MG63 (cell line): ENCODE data around the gene SULT1C3. TPM values are rescaled to one million over a fixed set of nuclear protein-coding genes. Genes with fewer than 3 reads are reported as not detected.
"Not testable (repeated sequence)": the region's sequence is repeated elsewhere in the genome, so short reads cannot be mapped to it uniquely, and the experiment has no call there.

ENCODE experiments used
- DNase-seq: peaks from one replicate; pipeline ENCODE4 v3.0.0-alpha.2; 2020
- H3K27me3 ChIP-seq: fragments of 250-450 bp; sonication (Bioruptor Pico); 2 replicates; pipeline ENCODE4 v1.5.1; 2020; ENCODE audit warnings: mild to moderate bottlenecking, moderate library complexity
- H3K36me3 ChIP-seq: fragments of 250-450 bp; sonication (Bioruptor Pico); 2 replicates; pipeline ENCODE4 v1.5.1; 2020; ENCODE audit warnings: mild to moderate bottlenecking, moderate library complexity
- H3K4me3 ChIP-seq: fragments of 250-450 bp; sonication (Bioruptor Pico); 2 replicates; pipeline ENCODE4 v1.5.1; 2020; ENCODE audit warnings: mild to moderate bottlenecking, moderate library complexity
- H3K9me3 ChIP-seq: fragments of 250-450 bp; sonication (Bioruptor Pico); 2 replicates; pipeline ENCODE4 v1.5.1; 2020; ENCODE audit warnings: mild to moderate bottlenecking, moderate library complexity
- total RNA-seq: library from RNA; depleted of rRNA; stranded (reverse); fragments of >200 nt; shearing (Covaris generic); gene quantifications from 2 replicates; pipeline ENCODE4 v1.2.3, GENCODE V29; 2014; ENCODE audit warnings: low replicate concordance; rRNA removed

The SULT1C3 gene
- total RNA-seq, 1 experiment from 2014 or later = not detected

DNA sequence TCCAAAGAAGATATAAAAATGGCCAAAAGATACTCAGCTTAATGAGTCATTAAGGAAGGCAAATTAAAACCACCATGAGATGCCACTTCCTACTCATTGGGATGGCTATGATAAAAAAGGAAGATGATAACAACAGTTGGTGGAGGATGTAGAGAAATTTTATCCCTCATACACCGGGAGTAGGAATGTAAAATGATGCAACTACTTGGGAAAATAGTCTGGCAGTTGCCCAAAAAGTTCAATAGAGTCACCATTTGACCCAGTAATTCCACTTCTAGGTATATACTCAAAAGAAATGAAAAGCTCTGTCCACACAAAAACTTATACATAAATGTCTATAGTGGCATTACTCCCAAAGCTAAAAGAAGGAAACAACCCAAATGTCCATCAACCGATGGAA, 38.9 kb downstream of the SULT1C3 start:
- DNase-seq = no peak

GRCh38 chr2:108279468-108279867, 39.7 kb downstream of the SULT1C3 start:
- Histone ChIP-seq H3K9me3 (no peaks in the 10 kb centered on the region), H3K36me3 (no peaks in the 10 kb centered on the region), H3K27me3 (no peaks in the 10 kb centered on the region), H3K4me3 (no peak overlapping the region)
- DNase-seq = no peak

More for the DNA sequence above, 38.9 kb downstream of the SULT1C3 start:
- Histone ChIP-seq H3K9me3 (no peaks in the 10 kb centered on the region), H3K4me3 (no peak overlapping the region), H3K27me3 (no peaks in the 10 kb centered on the region), H3K36me3 (no peaks in the 10 kb centered on the region)

- DNase-seq = no peak
- no peaks in the 10 kb centered on the region for H3K36me3 ChIP-seq
- no peaks in the 10 kb centered on the region for H3K27me3 ChIP-seq
- H3K9me3 ChIP-seq = no peaks in the 10 kb centered on the region
- H3K4me3 ChIP-seq = no peak overlapping the region
Observed at GRCh38 chr2:108280466-108280865, 40.7 kb downstream of the SULT1C3 start.

DNA sequence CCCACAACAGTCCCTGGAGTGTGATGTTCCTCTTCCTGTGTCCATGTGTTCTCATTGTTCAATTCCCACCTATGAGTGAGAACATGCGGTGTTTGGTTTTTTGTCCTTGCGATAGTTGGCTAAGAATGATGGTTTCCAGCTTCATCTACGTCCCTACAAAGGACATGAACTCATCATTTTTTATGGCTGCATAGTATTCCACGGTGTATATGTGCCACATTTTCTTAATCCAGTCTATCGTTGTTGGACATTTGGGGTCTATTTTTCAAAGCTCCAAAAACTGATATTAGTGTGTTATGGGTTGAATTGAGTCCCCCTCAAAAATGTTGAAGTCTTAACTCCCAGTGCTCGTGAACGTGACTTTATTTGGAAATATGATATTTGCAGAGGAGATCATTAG, 44.8 kb downstream of the SULT1C3 start:
- H3K9me3 ChIP-seq, H3K36me3 ChIP-seq, H3K27me3 ChIP-seq, DNase-seq, H3K4me3 ChIP-seq: not testable (repeated sequence)

DNA sequence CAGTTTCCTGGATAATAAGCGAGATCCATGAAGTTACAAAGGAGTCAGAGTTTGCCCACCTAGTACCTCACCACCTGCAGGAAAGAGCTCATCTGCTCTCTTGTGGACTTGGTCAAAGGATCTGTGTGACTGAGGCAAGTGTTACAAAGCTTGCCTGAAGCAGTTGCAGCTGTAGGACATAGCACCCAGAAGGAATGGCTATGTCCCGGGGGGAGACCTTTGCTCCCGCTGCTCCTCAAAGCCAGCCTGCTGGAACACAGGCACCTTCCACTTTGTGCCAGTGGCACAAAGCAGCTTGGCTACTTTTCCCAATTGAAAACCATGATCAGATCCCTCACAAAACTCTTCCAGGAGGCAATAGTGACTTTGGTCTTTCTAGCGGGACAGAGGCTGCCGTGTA, 45.8 kb downstream of the SULT1C3 start:
- Histone ChIP-seq H3K4me3 (no peak overlapping the region), H3K9me3 (no peaks in the 10 kb centered on the region), H3K27me3 (no peaks in the 10 kb centered on the region), H3K36me3 (no peaks in the 10 kb centered on the region)
- no peak for DNase-seq

- no peak for DNase-seq
- Histone ChIP-seq H3K9me3 (no peaks in the 10 kb centered on the region), H3K27me3 (no peaks in the 10 kb centered on the region), H3K36me3 (no peaks in the 10 kb centered on the region), H3K4me3 (no peak overlapping the region)
Observed at GRCh38 chr2:108287169-108287568, 47.4 kb downstream of the SULT1C3 start.

- Histone ChIP-seq H3K9me3 (no peaks in the 10 kb centered on the region), H3K36me3 (no peaks in the 10 kb centered on the region), H3K27me3 (no peaks in the 10 kb centered on the region), H3K4me3 (no peak within 1 kb of the TSS)
- no peak for DNase-seq
Observed at GRCh38 chr2:108288534-108289106, 48.9 kb downstream of the SULT1C3 start, which contains the start of gene SULT1C2. Gene SULT1C2, plus strand, starts transcription at chr2:108288895. Its CDS starts 4,773 bp downstream, at chr2:108293668.

DNA sequence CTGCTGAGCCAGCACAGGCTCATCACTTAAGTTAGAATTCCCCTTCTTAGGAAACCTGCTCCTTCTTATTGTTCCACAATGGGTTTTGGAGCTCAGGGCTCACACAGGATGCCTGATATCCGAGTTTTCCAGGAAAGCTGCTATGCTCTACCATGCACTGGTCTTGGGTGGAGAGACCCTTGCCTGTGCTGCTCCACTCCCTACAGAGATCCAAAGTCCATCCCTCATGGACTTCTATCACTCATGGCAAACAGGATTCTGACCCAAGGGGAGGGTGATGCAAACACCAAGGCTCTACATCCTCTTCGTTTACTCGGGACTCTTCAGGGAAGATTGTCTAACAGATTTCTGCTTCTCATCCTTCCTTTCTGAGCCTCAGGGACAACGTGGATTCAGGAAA, 54.1 kb downstream of the SULT1C3 start:
- no peak overlapping the region for H3K4me3 ChIP-seq
- H3K27me3 ChIP-seq = no peaks in the 10 kb centered on the region
- H3K9me3 ChIP-seq = no peaks in the 10 kb centered on the region
- no peaks in the 10 kb centered on the region for H3K36me3 ChIP-seq
- DNase-seq = no peak

DNA sequence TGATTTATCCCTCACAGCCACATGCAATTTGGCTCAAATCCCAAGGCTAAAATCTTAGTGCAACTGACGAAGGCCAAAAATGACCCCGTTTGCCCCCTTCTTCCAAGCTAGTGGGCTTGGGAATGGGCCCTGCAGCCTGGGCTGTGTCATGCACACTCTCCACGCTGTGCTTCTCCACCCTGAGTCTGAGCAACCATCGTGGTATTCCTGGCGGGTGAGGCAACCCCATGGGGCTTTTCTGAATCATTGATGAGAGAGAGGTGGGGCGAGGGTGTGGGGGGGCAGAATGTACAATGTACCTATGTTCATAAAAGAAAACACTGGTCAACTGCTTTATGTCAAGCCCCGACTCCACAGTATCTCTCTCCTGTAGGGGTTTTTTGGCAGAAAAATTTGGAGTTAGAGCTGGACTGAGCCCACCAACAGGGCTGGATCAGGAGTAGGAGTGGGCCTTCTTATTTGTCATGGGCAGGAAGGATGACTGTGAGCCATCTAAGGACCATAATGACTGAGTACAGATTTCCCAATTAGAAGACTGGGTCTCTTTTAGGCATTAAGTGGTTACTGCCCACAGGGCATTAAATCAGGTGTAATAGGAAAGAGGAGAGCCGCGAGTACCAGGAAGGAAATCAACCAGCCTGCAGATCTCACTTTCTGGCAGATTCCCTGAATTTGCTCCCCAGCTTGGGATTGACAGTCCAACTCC, 57.8 kb downstream of the SULT1C3 start:
- H3K4me3 ChIP-seq = no peak overlapping the region
- peak; percentile 53 for DNase-seq
- no peaks in the 10 kb centered on the region for H3K36me3 ChIP-seq
- H3K9me3 ChIP-seq = no peaks in the 10 kb centered on the region
- no peaks in the 10 kb centered on the region for H3K27me3 ChIP-seq

DNA sequence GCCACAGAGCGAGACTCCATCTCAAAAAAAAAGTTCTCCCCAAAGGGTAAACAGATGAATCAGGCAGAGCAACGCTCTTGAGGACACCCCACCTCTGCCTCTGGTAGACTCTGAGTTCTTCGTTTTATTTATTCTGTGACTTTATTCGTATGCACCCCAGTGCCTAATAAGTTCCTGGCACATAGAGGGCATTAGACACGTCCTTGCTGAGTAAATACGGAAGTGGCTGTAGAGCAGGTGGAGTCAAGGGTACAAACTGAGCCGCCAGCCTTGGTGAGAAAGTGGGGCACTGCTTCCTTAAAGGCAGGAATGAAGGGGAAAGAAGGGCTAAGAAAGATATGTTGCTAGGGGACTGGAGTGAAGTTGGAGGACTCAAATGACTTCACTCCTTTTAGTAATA, 61.8 kb downstream of the SULT1C3 start:
- no peak for DNase-seq
- Histone ChIP-seq H3K27me3 (no peaks in the 10 kb centered on the region), H3K4me3 (no peak overlapping the region), H3K9me3 (no peaks in the 10 kb centered on the region), H3K36me3 (no peaks in the 10 kb centered on the region)

- no peaks in the 10 kb centered on the region for H3K27me3 ChIP-seq
Observed at GRCh38 chr2:108304975-108305374, 65.2 kb downstream of the SULT1C3 start.

DNA sequence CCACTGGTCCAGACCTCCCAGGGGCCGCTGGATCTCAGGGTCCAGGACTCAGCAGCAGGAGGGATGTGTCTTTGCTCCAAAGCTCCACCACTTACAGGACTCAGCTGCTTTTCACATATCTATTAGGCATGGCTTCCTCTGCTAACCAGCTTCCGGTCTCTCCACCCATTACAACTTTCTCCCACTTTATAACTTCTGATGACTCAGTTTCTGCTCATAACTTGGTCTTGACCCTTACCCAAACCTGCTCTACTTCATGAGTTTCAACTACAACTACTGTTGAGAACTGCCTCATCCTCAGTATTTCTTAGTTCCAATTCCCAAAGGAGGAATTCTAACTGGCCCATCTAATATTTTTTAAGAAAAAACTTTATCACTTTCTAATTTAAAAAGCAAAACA, 66.1 kb downstream of the SULT1C3 start:
- Histone ChIP-seq H3K4me3 (no peak overlapping the region), H3K9me3 (no peaks in the 10 kb centered on the region), H3K27me3 (no peaks in the 10 kb centered on the region), H3K36me3 (no peaks in the 10 kb centered on the region)
- DNase-seq = no peak

More at GRCh38 chr2:108304975-108305374, 65.2 kb downstream of the SULT1C3 start:
- Histone ChIP-seq H3K9me3 (no peaks in the 10 kb centered on the region), H3K4me3 (no peak overlapping the region), H3K36me3 (no peaks in the 10 kb centered on the region)
- no peak for DNase-seq

DNA sequence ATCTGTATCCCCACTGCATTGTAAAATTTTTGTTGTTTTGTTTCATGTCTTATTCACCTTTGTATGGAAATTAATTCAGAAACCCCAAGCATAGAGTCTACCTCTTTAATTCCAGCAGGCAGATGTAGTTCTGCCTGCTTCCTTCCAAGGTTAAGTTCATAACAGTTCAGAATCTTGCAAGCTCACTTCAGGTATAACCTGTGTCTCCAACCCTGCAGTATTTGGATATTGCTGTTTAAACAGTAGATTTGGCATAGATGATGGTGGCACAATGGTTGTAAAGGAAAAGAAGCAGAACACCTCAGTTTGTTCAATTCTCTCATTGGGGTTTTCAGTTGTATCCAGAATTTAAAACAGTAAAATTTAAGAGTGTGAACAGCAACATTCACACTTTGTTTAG, 70.1 kb downstream of the SULT1C3 start:
- no peak overlapping the region for H3K4me3 ChIP-seq
- H3K27me3 ChIP-seq = no peaks in the 10 kb centered on the region
- H3K9me3 ChIP-seq = no peaks in the 10 kb centered on the region
- DNase-seq = no peak
- no peaks in the 10 kb centered on the region for H3K36me3 ChIP-seq

Other genes starting within 250 kb of the SULT1C3 start
- not detected in 2 replicates for gene SULT1C2, start 48.9 kb downstream of the SULT1C3 start, total RNA-seq
- gene SULT1C4, start 138.0 kb downstream of the SULT1C3 start, total RNA-seq = not detected in 2 replicates
- gene GCC2, start 209.2 kb downstream of the SULT1C3 start, total RNA-seq = 4.0 and 6.0 TPM in 2 replicates